ENCODE data around the gene LDLRAD3. TPM values are rescaled to one million over a fixed set of nuclear protein-coding genes. Genes with fewer than 3 reads are reported as not detected.

Gene LDLRAD3
- total RNA-seq, 1 donor = 3.9 TPM

DNA sequence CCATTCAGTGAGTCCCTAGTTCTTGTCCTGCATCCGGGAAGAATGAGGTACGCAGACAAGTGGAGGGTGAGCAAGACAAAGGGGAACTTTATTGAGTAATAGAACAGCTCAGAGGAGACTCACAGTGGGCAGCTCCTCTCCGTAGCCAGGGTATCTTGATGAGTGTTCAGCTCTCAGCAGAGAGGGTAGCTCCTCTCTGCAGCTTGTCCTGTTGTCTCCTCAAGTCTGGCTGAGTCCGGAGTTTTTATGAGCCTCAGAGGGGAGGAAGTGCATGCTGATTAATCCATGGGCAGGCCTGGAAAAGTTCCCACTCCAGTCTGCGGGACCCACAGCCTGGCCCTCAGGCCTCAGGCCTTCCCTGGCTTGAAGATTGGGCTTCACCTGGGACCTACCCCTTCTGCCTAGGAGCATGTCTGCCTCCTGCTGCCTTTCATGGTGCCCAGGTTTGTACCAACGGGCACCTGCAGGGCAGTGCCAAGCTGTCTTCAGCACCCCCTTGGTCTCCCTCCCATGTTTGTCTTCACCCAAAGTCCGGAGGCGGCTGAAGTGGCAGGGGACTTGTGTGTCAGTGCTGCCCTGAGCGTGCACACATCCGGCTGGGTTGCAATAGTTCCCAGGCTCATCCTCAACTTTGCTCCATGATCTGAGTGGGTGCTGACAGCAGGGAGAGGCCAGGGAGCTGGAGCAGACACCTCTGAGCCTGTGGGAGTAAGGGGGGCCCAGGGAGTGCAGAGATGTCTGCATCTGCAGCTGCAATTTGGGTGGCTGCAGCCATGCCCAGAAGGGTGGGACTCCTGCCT is 134.2 kb downstream of the LDLRAD3 start:
- no peak overlapping the region for H3K4me3 ChIP-seq (ENCODE audit: low read depth, low read length)
- no peak for DNase-seq (ENCODE audit: low read depth)
- TF ChIP-seq, protein P1, sequence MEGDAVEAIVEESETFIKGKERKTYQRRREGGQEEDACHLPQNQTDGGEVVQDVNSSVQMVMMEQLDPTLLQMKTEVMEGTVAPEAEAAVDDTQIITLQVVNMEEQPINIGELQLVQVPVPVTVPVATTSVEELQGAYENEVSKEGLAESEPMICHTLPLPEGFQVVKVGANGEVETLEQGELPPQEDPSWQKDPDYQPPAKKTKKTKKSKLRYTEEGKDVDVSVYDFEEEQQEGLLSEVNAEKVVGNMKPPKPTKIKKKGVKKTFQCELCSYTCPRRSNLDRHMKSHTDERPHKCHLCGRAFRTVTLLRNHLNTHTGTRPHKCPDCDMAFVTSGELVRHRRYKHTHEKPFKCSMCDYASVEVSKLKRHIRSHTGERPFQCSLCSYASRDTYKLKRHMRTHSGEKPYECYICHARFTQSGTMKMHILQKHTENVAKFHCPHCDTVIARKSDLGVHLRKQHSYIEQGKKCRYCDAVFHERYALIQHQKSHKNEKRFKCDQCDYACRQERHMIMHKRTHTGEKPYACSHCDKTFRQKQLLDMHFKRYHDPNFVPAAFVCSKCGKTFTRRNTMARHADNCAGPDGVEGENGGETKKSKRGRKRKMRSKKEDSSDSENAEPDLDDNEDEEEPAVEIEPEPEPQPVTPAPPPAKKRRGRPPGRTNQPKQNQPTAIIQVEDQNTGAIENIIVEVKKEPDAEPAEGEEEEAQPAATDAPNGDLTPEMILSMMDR (IDR thresholded peaks at IDR 0.05; ENCODE audit: insufficient read depth, low read depth, low read length) = no peak

DNA sequence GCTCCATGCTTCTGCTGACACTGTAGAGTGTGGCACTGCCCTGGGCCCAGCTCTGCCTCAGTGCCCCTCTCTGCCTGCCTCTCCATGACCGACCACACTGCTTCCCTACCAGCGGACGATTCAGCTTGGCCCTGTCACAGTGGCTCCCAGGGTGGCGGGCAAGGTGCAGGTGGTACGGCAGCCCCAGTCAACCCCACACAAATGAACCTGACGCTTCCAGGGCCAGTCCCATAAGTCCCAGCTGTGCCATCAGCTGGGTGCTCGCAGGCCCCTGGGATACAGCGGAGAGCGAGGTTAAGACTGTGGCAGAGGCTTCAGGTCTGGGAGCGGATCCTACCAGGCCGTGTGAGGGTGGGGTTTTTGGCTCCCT is 134.8 kb downstream of the LDLRAD3 start:
- TF ChIP-seq, protein P1 (IDR thresholded peaks at IDR 0.05; ENCODE audit: insufficient read depth, low read depth, low read length) = no peak
- no peak for DNase-seq (ENCODE audit: low read depth)

DNA sequence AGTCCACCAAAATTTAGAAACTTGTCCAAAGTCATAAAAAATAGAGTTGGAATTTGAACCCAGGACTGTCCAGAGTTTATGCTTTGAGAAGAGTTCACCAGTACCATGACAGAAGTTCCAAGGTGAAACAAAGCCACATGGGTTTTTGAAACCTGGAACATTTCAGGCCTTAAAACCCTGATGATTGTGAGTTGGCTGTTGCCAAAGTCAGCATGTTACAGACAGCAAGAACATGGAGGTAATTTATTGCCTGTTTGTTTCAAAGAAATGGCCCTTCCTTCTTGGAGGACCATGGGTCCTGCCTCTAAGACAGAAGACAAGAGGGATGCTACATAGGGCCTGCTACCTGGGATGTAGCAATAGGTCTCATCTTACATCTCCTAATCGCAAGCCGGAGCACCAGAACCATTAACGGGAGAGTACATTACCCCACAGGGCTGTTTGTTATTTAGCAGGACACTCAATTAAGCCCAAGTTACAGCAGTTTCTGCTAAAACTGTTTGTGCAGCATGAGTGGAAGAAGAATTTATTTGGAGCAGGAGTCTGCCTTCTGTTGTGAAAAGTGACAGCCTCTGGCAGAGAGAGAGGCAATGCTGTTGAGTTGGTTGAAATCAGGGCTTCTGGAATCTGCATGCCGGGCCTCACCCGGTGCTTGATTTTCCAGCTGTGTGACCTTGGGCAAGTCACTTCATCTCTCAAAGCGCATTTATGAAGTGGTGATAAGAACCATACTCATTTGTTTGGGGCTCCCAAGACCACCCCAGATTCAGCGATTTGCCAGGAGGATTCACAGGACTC is 136.2 kb downstream of the LDLRAD3 start:
- H3K4me3 ChIP-seq (ENCODE audit: low read depth, low read length) = no peak overlapping the region
- TF ChIP-seq, protein P1 (IDR thresholded peaks at IDR 0.05; ENCODE audit: insufficient read depth, low read depth, low read length) = no peak
- DNase-seq (ENCODE audit: low read depth) = no peak

More for the DNA sequence above, 134.8 kb downstream of the LDLRAD3 start:
- H3K4me3 ChIP-seq (ENCODE audit: low read depth, low read length) = no peak overlapping the region

DNA sequence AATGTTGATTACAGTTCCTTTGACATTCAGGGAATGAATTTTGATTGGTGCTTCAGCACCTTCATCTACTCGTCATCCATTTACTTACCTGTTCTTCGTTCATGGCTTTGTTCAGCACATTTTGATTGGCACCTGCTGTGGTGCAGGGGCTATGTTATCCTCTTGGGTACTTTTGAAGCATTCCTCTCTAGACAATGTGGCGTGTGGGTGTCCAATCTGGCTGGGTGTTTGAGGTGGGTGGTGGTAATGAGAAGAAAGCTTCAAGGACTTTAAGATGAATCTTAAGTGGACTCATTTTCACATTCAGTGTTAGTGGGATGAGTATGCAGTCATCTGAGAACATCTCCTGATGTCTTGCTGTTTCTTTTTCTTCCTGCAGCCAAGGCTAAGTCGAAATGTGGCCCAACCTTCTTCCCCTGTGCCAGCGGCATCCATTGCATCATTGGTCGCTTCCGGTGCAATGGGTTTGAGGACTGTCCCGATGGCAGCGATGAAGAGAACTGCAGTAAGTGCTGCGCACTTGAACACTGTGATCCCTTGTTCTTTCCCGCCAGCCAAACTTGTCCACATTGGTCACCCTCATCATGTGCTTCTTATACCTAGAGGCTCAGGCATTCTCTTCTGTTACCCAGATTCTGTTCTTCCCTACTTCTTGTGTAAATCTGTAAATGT is 137.5 kb downstream of the LDLRAD3 start:
- TF ChIP-seq, protein P1 (IDR thresholded peaks at IDR 0.05; ENCODE audit: insufficient read depth, low read depth, low read length) = no peak
- H3K4me3 ChIP-seq (ENCODE audit: low read depth, low read length) = no peak overlapping the region
- DNase-seq (ENCODE audit: low read depth) = no peak

DNA sequence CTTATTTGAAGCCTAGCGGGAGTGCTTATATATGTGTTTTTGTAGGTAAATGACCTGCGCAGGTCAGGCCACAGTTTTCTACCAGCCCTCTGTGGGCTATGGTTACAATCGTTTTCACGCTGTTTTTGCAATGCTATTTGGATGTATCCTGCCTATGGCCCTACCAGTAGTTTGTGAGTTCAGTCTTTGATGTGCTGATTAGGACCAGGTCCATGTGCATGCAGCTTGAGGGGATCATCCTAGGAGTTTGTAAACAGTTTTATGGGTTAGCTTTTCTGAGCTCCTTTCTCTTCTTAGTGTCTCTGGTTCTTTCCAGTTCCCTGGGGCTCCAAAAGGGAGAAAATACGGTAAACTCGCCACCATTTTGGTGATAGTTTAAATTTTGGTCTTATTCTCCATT is 142.5 kb downstream of the LDLRAD3 start:
- no peak for DNase-seq (ENCODE audit: low read depth)
- H3K4me3 ChIP-seq (ENCODE audit: low read depth, low read length) = no peak overlapping the region
- TF ChIP-seq, protein P1 (IDR thresholded peaks at IDR 0.05; ENCODE audit: insufficient read depth, low read depth, low read length) = no peak

DNA sequence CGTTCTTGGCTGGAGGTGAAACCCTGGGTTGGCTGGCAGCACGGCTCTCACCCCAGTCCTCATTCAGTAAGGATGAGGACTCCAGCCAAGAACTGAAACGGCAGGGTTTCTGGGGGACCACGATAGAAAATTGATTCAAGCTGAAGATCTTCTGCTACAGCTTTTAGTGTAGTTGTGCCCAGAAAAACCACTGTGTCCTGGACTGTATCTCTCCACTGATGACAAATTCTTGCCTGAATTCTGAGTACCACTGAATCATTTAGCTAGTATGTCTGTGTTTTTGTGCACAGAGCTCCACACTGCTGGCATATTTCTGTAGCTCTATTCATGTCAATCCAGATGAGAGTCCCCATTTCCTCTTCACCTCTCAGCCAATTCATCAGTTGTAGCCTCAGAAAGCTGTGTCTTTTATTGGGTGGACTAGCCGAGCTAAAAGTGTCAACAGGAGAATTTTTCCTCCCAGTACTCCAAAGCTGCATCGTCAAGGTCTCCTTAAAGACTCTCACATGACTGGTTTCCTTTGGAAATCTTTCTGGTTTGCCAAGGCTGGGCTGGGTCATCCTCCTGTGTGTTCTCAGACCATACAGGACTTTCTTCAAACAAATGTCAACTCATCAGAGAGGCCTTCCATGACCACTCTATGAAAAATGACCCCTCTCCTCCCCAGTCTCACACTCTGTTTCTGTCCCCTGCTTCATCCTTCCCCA is 144.6 kb downstream of the LDLRAD3 start:
- TF ChIP-seq, protein P1 (IDR thresholded peaks at IDR 0.05; ENCODE audit: insufficient read depth, low read depth, low read length) = no peak
- no peak overlapping the region for H3K4me3 ChIP-seq (ENCODE audit: low read depth, low read length)
- no peak for DNase-seq (ENCODE audit: low read depth)

All from fibroblast of villous mesenchyme (primary cell).